NCI-H2107 (cell line): ENCODE measurements around the gene DDX41.

ENCODE experiments used
- DNase-seq: peaks from one replicate; lab custom pipeline; 2025; lab: John Stamatoyannopoulos, UW

The DDX41 gene

GRCh38 chr5:177468685-177469628 lies 47.8 kb downstream of the DDX41 start:
- DNase-seq = no peak

- DNase-seq = no peak
Observed at GRCh38 chr5:177468329-177468684, 48.5 kb downstream of the DDX41 start.

GRCh38 chr5:177467436-177467835 lies 49.3 kb downstream of the DDX41 start:
- DNase-seq = no peak

GRCh38 chr5:177466861-177467260 lies 49.9 kb downstream of the DDX41 start:
- DNase-seq = no peak

- no peak for DNase-seq
Observed at GRCh38 chr5:177465044-177465443, 51.7 kb downstream of the DDX41 start.

- no peak for DNase-seq
Observed at GRCh38 chr5:177462021-177462670, 54.6 kb downstream of the DDX41 start.
